Neural progenitor cell (in vitro differentiated cells): ENCODE data around the gene CSF1R. TPM values are rescaled to one million over a fixed set of nuclear protein-coding genes. Genes with fewer than 3 reads are reported as not detected.

Experiments used
- DNase-seq: peaks from one replicate; pipeline ENCODE4 v3.0.0-alpha.2; 2016; ENCODE audit warnings: low spot score
- H2AFZ ChIP-seq: fragments of 200-600 bp; sonication (generic); replicated peaks from 2 replicates; pipeline ENCODE4 v1.6.1; 2016; ENCODE audit warnings: antibody characterized with exemption
- H3F3A ChIP-seq: fragments of 200-600 bp; sonication (generic); 2 replicates; pipeline ENCODE4 v1.6.1; 2016; ENCODE audit warnings: antibody characterized with exemption, low read depth
- H3K27ac ChIP-seq: fragments of 200-600 bp; sonication (generic); 2 replicates; pipeline ENCODE4 v1.5.1; 2016; ENCODE audit warnings: mild to moderate bottlenecking
- H3K27me3 ChIP-seq: fragments of 200-600 bp; sonication (generic); 2 replicates; pipeline ENCODE4 v1.6.1; 2016; ENCODE audit warnings: mild to moderate bottlenecking, moderate library complexity
- H3K36me3 ChIP-seq: fragments of 200-600 bp; sonication (generic); 2 replicates; pipeline ENCODE4 v1.5.1; 2016
- H3K4me1 ChIP-seq: fragments of 200-600 bp; sonication (generic); 2 replicates; pipeline ENCODE4 v1.6.1; 2016; ENCODE audit warnings: mixed run types
- H3K4me2 ChIP-seq: fragments of 200-600 bp; sonication (generic); 2 replicates; pipeline ENCODE4 v1.6.1; 2016
- H3K4me3 ChIP-seq: fragments of 200-600 bp; sonication (generic); 2 replicates; pipeline ENCODE4 v1.5.1; 2016
- H3K79me2 ChIP-seq: fragments of 200-600 bp; sonication (generic); 2 replicates; pipeline ENCODE4 v1.6.1; 2016; ENCODE audit warnings: low read depth
- H3K9ac ChIP-seq: fragments of 200-600 bp; sonication (generic); 2 replicates; pipeline ENCODE4 v1.6.1; 2016
- H3K9me3 ChIP-seq: fragments of 200-600 bp; sonication (generic); 2 replicates; pipeline ENCODE4 v1.5.1; 2016; ENCODE audit warnings: low read depth
- H4K20me1 ChIP-seq: fragments of 200-600 bp; sonication (generic); 2 replicates; pipeline ENCODE4 v1.6.1; 2016; ENCODE audit warnings: low read depth
- H3K27ac Mint-ChIP-seq: 3 replicates; pipeline ENCODE4 v1.8.0; 2021; ENCODE audit warnings: mixed read lengths
- H3K27me3 Mint-ChIP-seq: 2 replicates; pipeline ENCODE4 v1.8.0; 2022; ENCODE audit warnings: low read depth, mild to moderate bottlenecking, inconsistent platforms, moderate library complexity, mixed read lengths; ENCODE audit not compliant: insufficient read depth
- H3K36me3 Mint-ChIP-seq: 3 replicates; pipeline ENCODE4 v1.8.0; 2021; ENCODE audit warnings: mixed read lengths
- H3K4me1 Mint-ChIP-seq: 3 replicates; pipeline ENCODE4 v1.8.0; 2021; ENCODE audit warnings: mixed read lengths
- H3K4me3 Mint-ChIP-seq: 3 replicates; pipeline ENCODE4 v1.8.0; 2021; ENCODE audit warnings: mild to moderate bottlenecking, moderate library complexity, mixed read lengths
- H3K9me3 Mint-ChIP-seq: 3 replicates; pipeline ENCODE4 v1.8.0; 2020; ENCODE audit warnings: mixed read lengths
- CTCF ChIP-seq: fragments of 200-600 bp; sonication (generic); IDR thresholded peaks from 2 replicates; pipeline ENCODE4 v1.5.1; 2017; ENCODE audit warnings: antibody characterized with exemption, mild to moderate bottlenecking
- EZH2 ChIP-seq: fragments of 200-600 bp; sonication (generic); IDR thresholded peaks from 2 replicates; pipeline ENCODE4 v1.6.1; 2017; ENCODE audit warnings: antibody characterized with exemption, mild to moderate bottlenecking, moderate library complexity
- EZH2phosphoT487 ChIP-seq: fragments of 200-600 bp; sonication (generic); IDR thresholded peaks from 2 replicates; pipeline ENCODE4 v1.6.1; 2017; ENCODE audit warnings: antibody characterized with exemption
- total RNA-seq: library from RNA; depleted of rRNA; stranded (reverse); fragments of >200 nt; gene quantifications from 2 replicates; pipeline ENCODE4 v1.2.3, GENCODE V29; 2015; ENCODE audit warnings: low replicate concordance

The CSF1R gene
- total RNA-seq, result not detected in 2 replicates

- peaks cover 3% of the 10 kb centered on the region for H3K27me3 Mint-ChIP-seq
- no peak within 1 kb of the TSS for H2AFZ ChIP-seq
- no peaks in the 10 kb centered on the region for H3K9me3 Mint-ChIP-seq
- H3K4me3 Mint-ChIP-seq, result no peak within 1 kb of the TSS
- peaks cover 6% of the 10 kb centered on the region for H3F3A ChIP-seq
- DNase-seq, result no peak
- H3K36me3 ChIP-seq, result no peaks in the 10 kb centered on the region
- no peak within 1 kb of the TSS for H3K9ac ChIP-seq
- no peak within 1 kb of the TSS for H3K4me2 ChIP-seq
- no peak for TF ChIP-seq EZH2
- TF ChIP-seq EZH2phosphoT487, result no peak
- TF ChIP-seq CTCF, result no peak
- peaks cover 26% of the 10 kb centered on the region for H3K4me1 Mint-ChIP-seq
- no peak within 1 kb of the TSS for H3K27ac ChIP-seq
- peak within 1 kb of the TSS; percentile 47 for H3K27ac Mint-ChIP-seq
- no peaks in the 10 kb centered on the region for H3K79me2 ChIP-seq
- no peaks in the 10 kb centered on the region for H3K9me3 ChIP-seq
- H3K27me3 ChIP-seq, result no peaks in the 10 kb centered on the region
- peaks cover 22% of the 10 kb centered on the region for H3K4me1 ChIP-seq
- no peaks in the 10 kb centered on the region for H3K36me3 Mint-ChIP-seq
- H3K4me3 ChIP-seq, result no peak within 1 kb of the TSS
- H4K20me1 ChIP-seq, result no peaks in the 10 kb centered on the region
These were observed at the start of gene CSF1R for GRCh38 chr5:150085950-150086715. Gene CSF1R, minus strand, starts transcription at chr5:150086554. Its CDS starts 127 bp downstream, at chr5:150086427.

GRCh38 chr5:150135557-150136304, 49.4 kb upstream of the CSF1R start:
- H3K36me3 Mint-ChIP-seq, result no peaks in the 10 kb centered on the region
- H3K9me3 Mint-ChIP-seq, result no peaks in the 10 kb centered on the region
- Histone ChIP-seq H3F3A (peaks cover 5% of the 10 kb centered on the region), H3K79me2 (no peaks in the 10 kb centered on the region), H3K9me3 (no peaks in the 10 kb centered on the region), H3K4me1 (peaks cover 48% of the 10 kb centered on the region), H3K4me3 (no peak overlapping the region), H2AFZ (no peak overlapping the region), H3K36me3 (no peaks in the 10 kb centered on the region), H3K27me3 (no peaks in the 10 kb centered on the region), H3K4me2 (no peak overlapping the region), H3K27ac (no peak overlapping the region), H3K9ac (no peak overlapping the region), H4K20me1 (no peaks in the 10 kb centered on the region)
- peaks cover 59% of the 10 kb centered on the region for H3K4me1 Mint-ChIP-seq
- peaks cover 14% of the 10 kb centered on the region for H3K27me3 Mint-ChIP-seq
- TF ChIP-seq EZH2 (no peak), EZH2phosphoT487 (no peak), CTCF (no peak)
- peak overlapping the region; percentile 74 for H3K27ac Mint-ChIP-seq
- H3K4me3 Mint-ChIP-seq, result no peak overlapping the region
- DNase-seq, result no peak

GRCh38 chr5:150134198-150134588, 47.8 kb upstream of the CSF1R start:
- Mint-ChIP-seq H3K4me3 (no peak overlapping the region), H3K9me3 (no peaks in the 10 kb centered on the region), H3K27me3 (peaks cover 14% of the 10 kb centered on the region), H3K27ac (no peak overlapping the region), H3K4me1 (peaks cover 58% of the 10 kb centered on the region), H3K36me3 (no peaks in the 10 kb centered on the region)
- TF ChIP-seq CTCF (no peak), EZH2 (no peak), EZH2phosphoT487 (no peak)
- Histone ChIP-seq H3K79me2 (no peaks in the 10 kb centered on the region), H3K4me2 (no peak overlapping the region), H3K4me1 (peaks cover 51% of the 10 kb centered on the region), H4K20me1 (no peaks in the 10 kb centered on the region), H3F3A (peaks cover 12% of the 10 kb centered on the region), H3K9ac (no peak overlapping the region), H3K4me3 (no peak overlapping the region), H3K27me3 (no peaks in the 10 kb centered on the region), H2AFZ (no peak overlapping the region), H3K36me3 (no peaks in the 10 kb centered on the region), H3K9me3 (no peaks in the 10 kb centered on the region), H3K27ac (no peak overlapping the region)
- DNase-seq, result peak; percentile 51
